ENCODE measurements around the gene TMEM248. TPM values are rescaled to one million over a fixed set of nuclear protein-coding genes. Genes with fewer than 3 reads are reported as not detected.

Gene TMEM248
- total RNA-seq, 1 experiment from 2014 or later = 59.3 TPM

DNA sequence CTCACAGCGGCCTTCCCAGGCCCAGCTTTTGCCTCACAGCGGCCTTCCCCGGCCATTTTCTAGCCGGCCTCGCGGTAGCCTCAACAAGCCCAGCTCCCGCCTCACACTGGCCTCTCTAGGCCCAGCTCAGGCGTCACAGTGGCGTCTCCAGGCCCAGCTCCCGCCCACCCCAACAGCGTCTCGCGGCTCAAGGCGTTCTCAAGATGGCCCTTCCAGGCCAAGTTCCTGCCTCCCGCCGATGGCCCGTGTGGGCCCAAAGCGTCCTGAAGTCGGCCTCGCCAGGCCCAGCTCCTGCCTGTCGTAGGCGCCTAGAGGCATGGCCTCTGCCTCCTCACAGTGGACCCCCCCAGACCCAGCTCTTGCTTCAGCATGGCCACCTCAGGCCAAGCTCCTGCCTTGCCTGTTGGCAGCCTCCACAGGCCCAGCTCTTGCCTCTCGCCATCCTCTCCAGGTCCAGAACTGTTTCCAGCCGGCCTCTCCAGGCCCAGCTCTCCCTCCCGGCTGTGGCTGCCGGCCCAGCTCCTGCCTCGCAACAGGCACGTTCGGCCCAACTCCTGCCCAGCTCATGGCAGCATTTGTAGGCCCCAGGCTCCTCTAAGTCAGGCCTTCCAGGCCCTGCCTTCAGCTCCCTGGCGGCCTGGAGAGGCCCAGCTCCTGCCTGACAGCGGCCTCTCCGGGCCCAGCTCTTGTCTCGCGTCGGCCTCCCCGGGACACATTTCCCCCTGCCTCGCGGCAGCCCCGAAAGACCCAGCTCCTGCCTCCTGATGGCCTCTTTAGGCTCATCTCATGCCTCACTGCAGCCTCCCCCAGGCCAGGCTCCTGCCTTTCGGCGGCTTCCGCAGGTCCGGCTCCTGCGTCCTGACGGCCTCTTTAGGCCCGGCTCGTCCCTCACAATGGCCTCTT is 18.8 kb upstream of the TMEM248 start (continued):
- TF ChIP-seq EGR1 (IDR thresholded peaks at IDR 0.05; ENCODE audit: low read depth) = no peak

- no peak overlapping the region for H3K4me2 ChIP-seq (ENCODE audit: low read length)
- H3K9ac ChIP-seq (ENCODE audit: low read length) = no peak overlapping the region
- no peaks in the 10 kb centered on the region for H3K79me2 ChIP-seq (ENCODE audit: insufficient read depth, low read length)
- H4K20me1 ChIP-seq (ENCODE audit: insufficient read depth) = no peaks in the 10 kb centered on the region
- H3K4me1 ChIP-seq (ENCODE audit: control insufficient read depth in 1 of 2, insufficient read depth in 2 of 2, low read length in 2 of 2) = no peaks in the 10 kb centered on the region
- H3K27me3 ChIP-seq (ENCODE audit: insufficient read depth, low read length) = no peaks in the 10 kb centered on the region
- H3K9me3 ChIP-seq (ENCODE audit: control insufficient read depth in 1 of 2, insufficient read depth in 1 of 2, low read depth in 1 of 2, low read length in 2 of 2) = no peaks in the 10 kb centered on the region
- ChIA-PET RAD21 (ENCODE audit: low non-redundant PET in 1 of 2, low total read pairs in 2 of 2, uncharacterized antibody in 2 of 2, unreplicated experiment in 2 of 2) (no interaction called here), POLR2A (no interaction called here), CTCF (no interaction called here)
- H3K36me3 ChIP-seq (ENCODE audit: control insufficient read depth in 1 of 2, insufficient read depth in 2 of 2, low read length in 2 of 2) = 0 out of 4 replicates have a peak, but pooled peaks cover 0 to 2% of the 10 kb centered on the region in 2 experiments
- ATAC-seq (no peak), DNase-seq (ENCODE audit: low read depth, low spot score) (no peak)
- no peak overlapping the region for H3K27ac ChIP-seq (ENCODE audit: low read depth, low read length)
- no peak overlapping the region for H3K4me3 ChIP-seq (replicated peaks in 1 of 2; ENCODE audit: low read depth in 1 of 2, low read length in 2 of 2)
- H2AFZ ChIP-seq (ENCODE audit: low read depth, low read length, poor library complexity, severe bottlenecking) = no peak overlapping the region
- intact Hi-C loops (cut with micrococcal nuclease) = no loop called here
- no peaks in the 10 kb centered on the region for H3K9me2 ChIP-seq (ENCODE audit: insufficient read depth)
- TF ChIP-seq, protein P1, sequence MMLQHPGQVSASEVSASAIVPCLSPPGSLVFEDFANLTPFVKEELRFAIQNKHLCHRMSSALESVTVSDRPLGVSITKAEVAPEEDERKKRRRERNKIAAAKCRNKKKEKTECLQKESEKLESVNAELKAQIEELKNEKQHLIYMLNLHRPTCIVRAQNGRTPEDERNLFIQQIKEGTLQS (IDR thresholded peaks at IDR 0.05) = no peak
- TF ChIP-seq ZNF274 (IDR thresholded peaks at IDR 0.05; ENCODE audit: low read depth, low read length) = no peak
- no TSS peak for BruUV-seq (replicated peaks)
These were observed 18.2 kb upstream of the TMEM248 start for GRCh38 chr7:66902844-66903180.

DNA sequence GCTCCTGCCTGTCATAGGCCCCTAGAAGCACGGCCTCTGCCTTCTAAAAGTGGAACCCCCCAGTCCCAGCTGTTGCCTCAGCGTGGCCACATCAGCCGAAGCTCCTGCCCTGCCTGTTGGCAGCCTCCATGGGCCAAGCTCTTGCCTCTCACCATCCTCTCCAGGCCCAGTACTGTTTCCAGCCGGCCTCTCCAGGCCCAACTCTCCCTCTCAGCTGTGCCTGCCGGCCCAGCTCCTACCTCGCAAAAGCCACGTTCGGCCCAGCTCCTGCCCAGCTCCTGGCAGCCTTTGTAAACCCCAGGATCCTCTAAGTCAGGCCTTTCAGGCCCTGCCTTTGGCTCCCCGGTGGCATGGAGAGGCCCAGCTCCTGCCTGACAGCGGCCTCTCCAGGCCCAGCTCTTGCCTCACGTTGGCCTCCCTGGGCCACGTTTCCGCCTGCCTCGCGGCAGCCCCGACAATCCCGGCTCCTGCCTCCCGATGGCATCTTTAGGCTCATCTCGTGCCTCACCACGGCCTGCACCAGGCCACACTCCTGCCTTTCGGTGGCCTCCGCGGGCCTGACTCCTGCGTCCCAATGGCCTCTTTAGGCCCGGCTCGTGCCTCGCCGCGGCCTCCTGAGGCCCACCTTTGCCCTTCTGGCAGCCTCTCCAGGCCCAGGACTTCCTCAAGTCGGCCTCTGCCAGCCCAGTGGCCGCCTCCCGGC is 17.5 kb upstream of the TMEM248 start:
- ChIA-PET RAD21 (ENCODE audit: low non-redundant PET in 1 of 2, low total read pairs in 2 of 2, uncharacterized antibody in 2 of 2, unreplicated experiment in 2 of 2) (no interaction called here), CTCF (no interaction called here)
- intact Hi-C loops (cut with micrococcal nuclease) = no loop called here
- TF ChIP-seq FOSL1 (IDR thresholded peaks at IDR 0.05; ENCODE audit: low read depth) (no peak), SIN3A (IDR thresholded peaks at IDR 0.05; ENCODE audit: low read depth) (no peak), EZH2 (IDR thresholded peaks at IDR 0.05) (no peak), ZNF274 (IDR thresholded peaks at IDR 0.05; ENCODE audit: low read depth, low read length) (no peak), SP1 (IDR thresholded peaks at IDR 0.05; ENCODE audit: low read depth) (no peak)
- TF ChIP-seq, protein P2, sequence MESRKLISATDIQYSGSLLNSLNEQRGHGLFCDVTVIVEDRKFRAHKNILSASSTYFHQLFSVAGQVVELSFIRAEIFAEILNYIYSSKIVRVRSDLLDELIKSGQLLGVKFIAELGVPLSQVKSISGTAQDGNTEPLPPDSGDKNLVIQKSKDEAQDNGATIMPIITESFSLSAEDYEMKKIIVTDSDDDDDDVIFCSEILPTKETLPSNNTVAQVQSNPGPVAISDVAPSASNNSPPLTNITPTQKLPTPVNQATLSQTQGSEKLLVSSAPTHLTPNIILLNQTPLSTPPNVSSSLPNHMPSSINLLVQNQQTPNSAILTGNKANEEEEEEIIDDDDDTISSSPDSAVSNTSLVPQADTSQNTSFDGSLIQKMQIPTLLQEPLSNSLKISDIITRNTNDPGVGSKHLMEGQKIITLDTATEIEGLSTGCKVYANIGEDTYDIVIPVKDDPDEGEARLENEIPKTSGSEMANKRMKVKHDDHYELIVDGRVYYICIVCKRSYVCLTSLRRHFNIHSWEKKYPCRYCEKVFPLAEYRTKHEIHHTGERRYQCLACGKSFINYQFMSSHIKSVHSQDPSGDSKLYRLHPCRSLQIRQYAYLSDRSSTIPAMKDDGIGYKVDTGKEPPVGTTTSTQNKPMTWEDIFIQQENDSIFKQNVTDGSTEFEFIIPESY (IDR thresholded peaks at IDR 0.05; ENCODE audit: extremely low read depth, insufficient replicate concordance, low read length) = no peak
- TF ChIP-seq, protein P3, sequence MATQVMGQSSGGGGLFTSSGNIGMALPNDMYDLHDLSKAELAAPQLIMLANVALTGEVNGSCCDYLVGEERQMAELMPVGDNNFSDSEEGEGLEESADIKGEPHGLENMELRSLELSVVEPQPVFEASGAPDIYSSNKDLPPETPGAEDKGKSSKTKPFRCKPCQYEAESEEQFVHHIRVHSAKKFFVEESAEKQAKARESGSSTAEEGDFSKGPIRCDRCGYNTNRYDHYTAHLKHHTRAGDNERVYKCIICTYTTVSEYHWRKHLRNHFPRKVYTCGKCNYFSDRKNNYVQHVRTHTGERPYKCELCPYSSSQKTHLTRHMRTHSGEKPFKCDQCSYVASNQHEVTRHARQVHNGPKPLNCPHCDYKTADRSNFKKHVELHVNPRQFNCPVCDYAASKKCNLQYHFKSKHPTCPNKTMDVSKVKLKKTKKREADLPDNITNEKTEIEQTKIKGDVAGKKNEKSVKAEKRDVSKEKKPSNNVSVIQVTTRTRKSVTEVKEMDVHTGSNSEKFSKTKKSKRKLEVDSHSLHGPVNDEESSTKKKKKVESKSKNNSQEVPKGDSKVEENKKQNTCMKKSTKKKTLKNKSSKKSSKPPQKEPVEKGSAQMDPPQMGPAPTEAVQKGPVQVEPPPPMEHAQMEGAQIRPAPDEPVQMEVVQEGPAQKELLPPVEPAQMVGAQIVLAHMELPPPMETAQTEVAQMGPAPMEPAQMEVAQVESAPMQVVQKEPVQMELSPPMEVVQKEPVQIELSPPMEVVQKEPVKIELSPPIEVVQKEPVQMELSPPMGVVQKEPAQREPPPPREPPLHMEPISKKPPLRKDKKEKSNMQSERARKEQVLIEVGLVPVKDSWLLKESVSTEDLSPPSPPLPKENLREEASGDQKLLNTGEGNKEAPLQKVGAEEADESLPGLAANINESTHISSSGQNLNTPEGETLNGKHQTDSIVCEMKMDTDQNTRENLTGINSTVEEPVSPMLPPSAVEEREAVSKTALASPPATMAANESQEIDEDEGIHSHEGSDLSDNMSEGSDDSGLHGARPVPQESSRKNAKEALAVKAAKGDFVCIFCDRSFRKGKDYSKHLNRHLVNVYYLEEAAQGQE (IDR thresholded peaks at IDR 0.05; ENCODE audit: low read depth) = no peak
- TF ChIP-seq, protein P4, sequence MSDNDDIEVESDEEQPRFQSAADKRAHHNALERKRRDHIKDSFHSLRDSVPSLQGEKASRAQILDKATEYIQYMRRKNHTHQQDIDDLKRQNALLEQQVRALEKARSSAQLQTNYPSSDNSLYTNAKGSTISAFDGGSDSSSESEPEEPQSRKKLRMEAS (IDR thresholded peaks at IDR 0.05) = no peak

More for the DNA sequence above, 17.5 kb upstream of the TMEM248 start:
- no peaks in the 10 kb centered on the region for H3K9me2 ChIP-seq (ENCODE audit: insufficient read depth)
- H3K27me3 ChIP-seq (ENCODE audit: insufficient read depth, low read length) = no peaks in the 10 kb centered on the region
- H3K4me2 ChIP-seq (ENCODE audit: low read length) = no peak overlapping the region
- no peak for ATAC-seq
- H3K4me1 ChIP-seq (ENCODE audit: control insufficient read depth in 1 of 2, insufficient read depth in 2 of 2, low read length in 2 of 2) = no peaks in the 10 kb centered on the region
- POLR2A ChIA-PET = no interaction called here
- H3K27ac ChIP-seq (ENCODE audit: low read depth, low read length) = no peak overlapping the region; the same call in 1 of the 2 replicates
- no peak for DNase-seq (ENCODE audit: low read depth, low spot score)
- no peaks in the 10 kb centered on the region for H4K20me1 ChIP-seq (ENCODE audit: insufficient read depth)
- no peaks in the 10 kb centered on the region for H3K79me2 ChIP-seq (ENCODE audit: insufficient read depth, low read length)
- H3K9ac ChIP-seq (ENCODE audit: low read length) = no peak overlapping the region
- BruUV-seq (replicated peaks) = no TSS peak
- no peak overlapping the region for H2AFZ ChIP-seq (ENCODE audit: low read depth, low read length, poor library complexity, severe bottlenecking)
- 0 out of 4 replicates have a peak, but pooled peaks cover 0 to 2% of the 10 kb centered on the region in 2 experiments for H3K36me3 ChIP-seq (ENCODE audit: control insufficient read depth in 1 of 2, insufficient read depth in 2 of 2, low read length in 2 of 2)
- no peaks in the 10 kb centered on the region for H3K9me3 ChIP-seq (ENCODE audit: control insufficient read depth in 1 of 2, insufficient read depth in 1 of 2, low read depth in 1 of 2, low read length in 2 of 2)
- H3K4me3 ChIP-seq (replicated peaks in 1 of 2; ENCODE audit: low read depth in 1 of 2, low read length in 2 of 2) = no peak overlapping the region
